Jurkat, Clone E6-1 (cell line): Measurements from ENCODE around the gene MRPL1.
"Not testable (repeated sequence)": the region's sequence is repeated elsewhere in the genome, so short reads cannot be mapped to it uniquely, and the experiment has no call there.

Experiments
- DNase-seq: peaks from one replicate; pipeline ENCODE4 v3.0.0-alpha.2; 2011; ENCODE audit warnings: low read depth, low spot score
- H3K4me3 ChIP-seq: 2 replicates; pipeline ENCODE4 v1.5.1; 2011; ENCODE audit warnings: mild to moderate bottlenecking, low read length, control low read depth, moderate library complexity

Gene MRPL1

DNA sequence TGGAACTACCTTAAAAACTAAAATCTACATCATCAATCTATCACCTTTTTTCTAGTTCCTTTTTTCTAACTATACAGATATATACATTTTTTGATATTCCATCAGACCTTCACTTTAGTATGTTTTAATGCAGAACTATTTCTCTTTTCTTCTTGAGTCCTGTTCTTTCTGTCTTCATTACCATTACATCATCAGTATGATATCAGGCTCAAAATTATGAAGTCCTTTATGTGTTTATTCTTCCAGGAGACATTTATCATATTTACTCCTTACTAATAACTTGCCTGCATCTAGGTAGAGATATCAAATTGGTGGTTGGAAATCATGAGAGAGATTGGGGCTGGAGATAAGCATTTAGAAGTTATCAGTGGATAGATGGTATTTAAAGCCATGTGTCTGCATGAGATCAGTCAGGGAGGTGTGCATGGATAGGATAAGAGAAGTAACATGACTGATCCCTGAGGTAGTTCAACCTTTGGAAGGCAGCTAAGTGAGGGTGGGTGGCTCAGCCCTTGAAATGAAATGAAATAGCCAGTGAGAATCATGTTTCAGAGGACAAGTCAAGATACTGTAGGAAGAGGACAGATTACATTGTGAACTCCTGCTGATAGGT lies 43.1 kb downstream of the MRPL1 start:
- DNase-seq = no peak
- no peak overlapping the region for H3K4me3 ChIP-seq

- DNase-seq = no peak
- H3K4me3 ChIP-seq = no peak overlapping the region
These were observed 48.0 kb downstream of the MRPL1 start for GRCh38 chr4:77910676-77911075.

GRCh38 chr4:77911091-77911490 lies 48.5 kb downstream of the MRPL1 start:
- no peak overlapping the region for H3K4me3 ChIP-seq
- no peak for DNase-seq

DNA sequence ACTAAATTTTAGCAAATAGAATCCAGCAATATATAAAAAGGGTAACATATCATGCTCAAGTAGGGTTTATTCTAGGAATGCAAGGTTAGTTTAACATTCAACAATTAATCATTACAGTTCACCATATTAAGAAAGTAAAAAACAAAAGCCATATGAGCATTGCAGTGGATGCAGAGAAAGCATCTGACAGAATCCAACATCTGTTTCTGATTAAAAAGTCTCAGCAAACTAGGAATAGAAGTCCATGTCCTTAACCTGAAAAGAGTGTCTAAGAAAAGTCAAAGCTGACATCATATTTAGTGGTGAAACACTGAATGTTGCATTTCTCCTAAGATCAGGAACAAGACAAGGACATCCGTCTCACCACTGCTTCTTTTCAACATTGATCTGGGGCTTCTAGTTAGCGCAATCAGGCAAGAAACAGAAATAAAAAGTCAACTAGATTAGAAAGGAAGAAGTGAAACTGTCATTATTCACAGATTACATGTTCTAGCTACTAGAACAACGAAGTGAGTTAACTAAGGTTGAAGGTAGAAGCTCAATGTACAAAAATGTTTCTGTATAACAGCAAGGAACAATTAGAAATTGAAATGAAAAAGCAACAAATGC lies 49.3 kb downstream of the MRPL1 start:
- DNase-seq = no peak
- H3K4me3 ChIP-seq = no peak overlapping the region

GRCh38 chr4:77913348-77913747 lies 50.7 kb downstream of the MRPL1 start:
- no peak overlapping the region for H3K4me3 ChIP-seq
- no peak for DNase-seq

DNA sequence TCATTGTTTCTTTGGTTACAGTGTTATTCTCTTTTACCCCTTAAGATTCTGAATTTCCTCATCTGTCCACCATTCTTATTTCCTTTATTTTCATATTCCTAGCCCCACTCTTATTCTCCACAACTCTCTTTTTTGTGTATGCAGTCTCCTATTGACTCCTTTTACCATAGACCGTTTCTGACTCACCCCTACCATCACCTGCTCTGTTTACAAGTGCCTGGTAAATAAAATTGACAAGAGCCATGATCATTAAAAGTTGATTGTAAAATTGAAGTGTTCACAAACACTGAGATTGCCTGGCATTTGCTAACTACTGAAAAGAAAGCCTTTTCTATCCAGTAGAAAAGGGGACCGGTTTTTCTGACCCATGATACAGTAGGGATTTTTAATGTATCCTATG lies 54.4 kb downstream of the MRPL1 start:
- no peak for DNase-seq
- no peak overlapping the region for H3K4me3 ChIP-seq

- DNase-seq = no peak
- H3K4me3 ChIP-seq = no peak overlapping the region
These were observed 55.0 kb downstream of the MRPL1 start for GRCh38 chr4:77917601-77918000.

DNA sequence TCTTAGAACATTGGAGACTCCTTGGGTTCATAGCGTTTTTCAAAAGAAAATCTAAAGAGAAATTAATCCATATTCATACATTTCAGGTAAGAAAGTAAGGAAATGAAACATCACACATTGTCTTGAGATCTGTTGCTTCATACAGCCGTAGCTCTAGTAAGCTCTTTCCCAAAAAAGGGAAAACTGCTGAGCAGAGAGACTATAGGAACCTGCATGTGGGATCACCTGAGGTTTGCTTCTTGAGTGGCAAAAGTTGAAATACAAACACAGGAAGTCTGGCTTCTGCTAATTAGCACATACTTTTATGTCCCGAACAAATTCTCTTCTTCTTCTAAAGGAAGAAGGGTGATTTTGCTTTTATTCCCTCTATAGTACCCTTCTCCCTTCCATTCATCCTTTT lies 57.7 kb downstream of the MRPL1 start:
- no peak overlapping the region for H3K4me3 ChIP-seq
- DNase-seq = no peak

DNA sequence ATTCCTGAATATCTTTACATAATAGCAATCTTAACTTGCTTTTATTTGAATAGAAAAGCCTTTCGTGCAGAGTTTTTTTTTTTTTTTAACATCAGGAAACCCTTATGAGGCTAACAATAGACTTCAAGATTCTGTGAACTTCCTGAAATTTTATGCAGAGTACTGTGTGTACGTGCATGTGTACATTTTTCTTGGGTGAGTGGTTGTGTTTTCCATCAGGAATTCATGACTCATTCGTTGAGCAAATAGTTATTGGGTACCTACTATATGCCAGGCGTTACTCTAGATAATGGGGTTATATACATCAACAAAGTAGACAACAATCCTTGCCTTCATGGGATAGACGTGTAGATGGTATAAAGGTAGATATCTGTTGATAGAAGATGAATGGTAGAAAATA lies 59.1 kb downstream of the MRPL1 start:
- DNase-seq = no peak
- H3K4me3 ChIP-seq = no peak overlapping the region

DNA sequence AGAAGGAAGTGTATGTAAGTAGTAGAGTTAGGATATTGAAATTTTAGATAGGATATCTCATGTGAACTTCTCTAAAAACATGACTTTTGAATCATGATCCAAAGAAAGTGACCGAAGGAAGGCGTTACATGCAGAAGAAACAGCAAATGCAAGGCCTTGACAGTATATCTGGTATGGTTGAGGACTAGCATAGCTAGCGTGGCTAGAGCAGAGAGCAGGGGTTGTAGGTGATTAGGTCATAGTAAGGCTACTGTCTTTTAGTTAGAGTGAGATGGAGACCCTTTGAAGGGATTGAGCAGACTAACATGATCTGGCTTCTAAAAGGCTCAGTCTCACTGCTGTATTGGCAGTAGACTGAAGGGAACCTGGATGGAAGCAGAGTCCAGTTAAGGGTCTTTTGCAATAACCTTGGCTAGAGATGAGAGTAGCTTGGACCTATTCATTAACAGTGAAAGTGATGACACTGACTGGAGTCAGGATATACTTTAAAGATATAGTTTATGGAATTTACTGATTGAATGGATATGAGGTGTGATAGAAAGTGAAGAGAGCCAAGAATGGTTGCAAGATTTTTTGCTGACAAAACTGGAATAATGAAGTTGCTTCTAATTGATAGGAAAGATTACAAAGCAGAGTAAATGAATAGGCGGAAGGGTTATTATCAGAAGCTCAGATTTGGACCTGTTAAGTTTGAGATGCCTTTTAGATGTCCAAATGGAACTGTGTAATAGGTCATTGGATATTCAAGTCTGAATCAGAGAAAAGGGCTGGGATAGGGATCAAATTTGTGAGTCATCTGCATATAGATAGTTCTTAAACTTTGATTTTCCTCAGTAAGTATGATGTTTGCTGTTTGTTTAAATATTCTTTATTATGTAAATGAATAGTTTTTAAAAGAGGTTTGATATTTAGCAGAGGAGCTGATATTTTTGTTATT lies 59.8 kb downstream of the MRPL1 start:
- no peak for DNase-seq
- no peak overlapping the region for H3K4me3 ChIP-seq

GRCh38 chr4:77927991-77928925 lies 65.6 kb downstream of the MRPL1 start:
- DNase-seq = no peak
- H3K4me3 ChIP-seq = no peak overlapping the region

DNA sequence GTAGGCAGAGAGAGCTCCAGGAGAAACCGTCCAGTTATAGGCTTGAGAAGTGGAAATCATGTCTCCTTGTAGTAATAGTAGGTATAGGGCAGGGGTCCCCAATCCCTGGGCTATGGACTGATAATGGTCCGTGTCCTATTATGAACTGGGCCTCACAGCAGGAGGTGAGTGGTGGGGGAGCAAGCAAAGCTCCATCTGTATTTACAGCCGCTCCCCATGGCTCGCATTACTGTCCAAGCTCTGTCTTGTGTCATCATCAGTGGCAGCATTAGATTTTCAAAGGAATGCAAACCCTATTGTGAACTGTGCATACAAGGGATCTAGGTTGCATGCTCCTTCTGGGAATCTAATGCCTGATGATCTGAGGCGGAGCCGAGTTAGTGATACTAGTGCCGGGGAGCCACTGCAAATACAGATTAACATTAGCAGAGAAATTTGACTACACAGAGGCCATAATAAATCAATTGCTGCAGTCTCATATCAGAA lies 67.6 kb downstream of the MRPL1 start:
- H3K4me3 ChIP-seq = no peak overlapping the region
- DNase-seq = no peak

GRCh38 chr4:77930876-77931275 lies 68.2 kb downstream of the MRPL1 start:
- DNase-seq = no peak
- H3K4me3 ChIP-seq = no peak overlapping the region

DNA sequence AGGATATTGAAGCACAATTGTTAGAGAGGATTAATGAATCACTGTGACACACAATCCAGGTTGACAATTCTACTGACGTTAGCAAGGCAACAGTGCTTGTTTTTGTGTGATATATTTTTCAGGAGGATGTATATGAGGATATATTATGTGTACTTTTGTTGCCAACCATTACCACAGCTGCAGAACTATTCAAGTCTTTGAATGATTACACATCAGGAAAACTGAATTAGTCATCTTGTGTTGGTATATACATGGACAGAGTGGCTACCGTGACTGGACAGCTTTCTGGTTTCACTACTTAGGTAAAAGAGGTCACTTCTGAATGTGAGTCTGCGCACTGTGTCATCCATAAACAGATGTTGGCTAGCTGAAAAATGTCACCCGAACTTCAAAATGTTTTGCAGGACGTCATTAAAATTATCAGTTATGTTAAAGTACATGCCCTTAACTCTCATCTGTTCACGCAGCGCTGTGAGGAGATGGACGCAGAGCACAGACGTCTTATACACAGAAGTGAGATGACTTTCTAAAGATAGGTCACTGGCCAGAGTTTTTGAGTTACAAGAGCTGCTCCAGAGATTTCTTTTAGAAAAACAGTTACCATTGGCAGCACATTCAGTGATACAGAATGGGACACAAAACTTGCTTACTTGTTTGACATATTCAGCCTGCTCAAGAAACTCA lies 69.0 kb downstream of the MRPL1 start:
- DNase-seq = no peak
- no peak overlapping the region for H3K4me3 ChIP-seq

GRCh38 chr4:77938560-77938959 lies 75.9 kb downstream of the MRPL1 start:
- H3K4me3 ChIP-seq = no peak overlapping the region
- no peak for DNase-seq

DNA sequence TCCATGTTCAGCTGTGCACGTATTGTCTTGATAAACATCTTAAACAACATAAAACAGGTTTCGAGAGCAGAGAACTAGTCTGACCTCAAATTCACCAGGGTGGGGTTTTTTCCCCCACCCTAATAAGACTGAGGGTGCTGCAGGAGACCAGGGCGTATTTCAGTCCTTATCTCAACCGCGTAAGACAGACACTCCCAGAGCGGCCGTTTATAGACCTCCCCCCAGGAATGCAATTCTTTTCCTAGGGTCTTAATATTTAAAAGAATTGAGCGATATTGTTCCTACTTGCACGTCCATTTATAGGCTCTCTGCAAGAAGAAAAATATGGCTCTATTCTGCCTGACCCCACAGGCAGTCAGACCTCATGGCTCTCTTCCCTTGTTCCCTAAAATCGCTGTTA lies 83.3 kb downstream of the MRPL1 start:
- H3K4me3 ChIP-seq, DNase-seq: not testable (repeated sequence)

DNA sequence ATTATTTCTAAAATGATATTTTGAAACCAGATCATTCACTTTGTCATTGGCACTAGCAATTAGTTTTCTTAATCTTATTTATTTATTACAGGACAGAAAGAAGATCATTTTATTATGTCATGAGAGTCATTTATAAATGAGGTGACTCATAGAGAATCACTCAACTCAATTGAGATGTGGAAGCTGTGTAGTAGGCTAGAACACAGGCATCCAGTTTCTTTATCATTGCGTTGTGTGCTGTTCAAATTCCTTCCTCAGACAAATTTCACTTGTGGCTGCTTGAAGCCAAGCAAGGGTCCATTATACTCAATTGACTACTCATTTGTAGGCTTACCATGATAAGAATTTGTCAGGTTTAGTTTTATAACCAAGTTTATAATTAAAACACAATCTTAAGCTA lies 87.6 kb downstream of the MRPL1 start:
- no peak for DNase-seq

GRCh38 chr4:77952457-77952856 lies 89.8 kb downstream of the MRPL1 start:
- H3K4me3 ChIP-seq = no peak overlapping the region
- DNase-seq = no peak

More for the DNA sequence above, 87.6 kb downstream of the MRPL1 start:
- no peak overlapping the region for H3K4me3 ChIP-seq

DNA sequence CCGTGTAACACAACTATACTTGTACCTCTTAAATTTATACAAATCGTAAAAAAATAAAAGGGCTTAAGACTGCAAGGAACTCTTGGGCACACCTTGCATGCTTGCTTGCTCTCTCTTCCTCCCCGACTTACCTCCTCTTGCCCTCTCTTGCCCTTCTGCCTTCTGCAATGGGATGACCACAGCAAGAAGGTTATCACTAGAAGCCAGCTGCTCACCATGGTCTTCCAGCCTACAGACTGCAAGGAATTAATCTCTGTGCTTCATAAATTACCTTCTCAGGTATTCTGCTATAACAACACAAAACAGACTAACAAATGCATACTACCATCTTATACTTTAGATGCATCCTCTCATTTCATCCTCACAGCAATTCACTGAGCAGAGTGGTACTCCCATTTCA lies 92.1 kb downstream of the MRPL1 start:
- no peak for DNase-seq
- no peak overlapping the region for H3K4me3 ChIP-seq
